HCT116 (cell line): ENCODE measurements around the gene F11. TPM values are rescaled to one million over a fixed set of nuclear protein-coding genes. Genes with fewer than 3 reads are reported as not detected.

ENCODE experiments used
- ATAC-seq: fragments of 200-7000 bp; cut with Tn5 transposase; 2 replicates; pipeline ENCODE4 v1.9.1; 2020; ENCODE audit warnings: mild to moderate bottlenecking, moderate library complexity
- BruUV-seq: library from RNA; stranded (reverse); fragments of 400-500 nt; replicated peaks from 2 replicates; lab custom pipeline; 2021; lab: Mats Ljungman, UMichigan
- CTCF ChIA-PET: fragments of 300-600 bp; sonication (Branson Sonifier 250); formaldehyde crosslinking; loops from one replicate; lab custom pipeline; 2021; ENCODE audit warnings: antibody characterized with exemption; lab: Charles Lee
- POLR2A ChIA-PET: fragments of 300-600, 350-600 bp; sonication (Branson Sonifier 250); formaldehyde crosslinking; loops from one replicate; lab custom pipeline; 2021; ENCODE audit warnings: antibody characterized with exemption; lab: Charles Lee
- RAD21 ChIA-PET, 2 experiments: fragments of 300-600 bp; sonication (Branson Sonifier 250); formaldehyde crosslinking; loops; one replicate each; lab custom pipeline; 2023; ENCODE audit warnings: low total read pairs in 2 of 2; ENCODE audit not compliant: uncharacterized antibody in 2 of 2, unreplicated experiment in 2 of 2, low non-redundant PET in 1 of 2; lab: Charles Lee
- DNase-seq: peaks from one replicate; pipeline ENCODE4 v3.0.0-alpha.2; 2010; ENCODE audit warnings: low read depth, low spot score
- H2AFZ ChIP-seq: fragments of 200-600 bp; shearing (Covaris generic), sonication (generic); 2 replicates; pipeline ENCODE4 v1.6.1; 2017; ENCODE audit warnings: low read depth, mixed run types, mixed read lengths, antibody characterized with exemption, low read length; ENCODE audit not compliant: poor library complexity, severe bottlenecking
- H3K27ac ChIP-seq: 2 replicates; pipeline ENCODE4 v1.5.1; 2012; ENCODE audit warnings: low read depth, low read length
- H3K27me3 ChIP-seq: fragments of 200-600 bp; sonication (generic); 2 replicates; pipeline ENCODE4 v1.6.1; 2016; ENCODE audit warnings: mixed run types, low read length, mixed read lengths; ENCODE audit not compliant: insufficient read depth
- H3K36me3 ChIP-seq, 2 experiments: fragments of 200-500 bp in 1 of 2; fragments of 200-600 bp in 1 of 2; sonication (Bioruptor generic) in 1 of 2; sonication (generic) in 1 of 2; 2 replicates each; pipeline versions ENCODE4 v1.5.1 to v1.6.1; 2014 to 2016; ENCODE audit warnings: low read length in 2 of 2, inconsistent platforms in 1 of 2, mixed read lengths in 1 of 2, mixed run types in 1 of 2; ENCODE audit not compliant: insufficient read depth in 2 of 2, control insufficient read depth in 1 of 2
- H3K4me1 ChIP-seq, 2 experiments: fragments of 200-600 bp in 1 of 2; sonication (generic) in 1 of 2; 2 replicates each; pipeline versions ENCODE4 v1.5.1 to v1.6.1; 2012 to 2017; ENCODE audit warnings: low read length in 2 of 2, inconsistent platforms in 1 of 2, mild to moderate bottlenecking in 1 of 2, mixed read lengths in 1 of 2, mixed run types in 1 of 2, moderate library complexity in 1 of 2; ENCODE audit not compliant: insufficient read depth in 2 of 2, control insufficient read depth in 1 of 2
- H3K4me2 ChIP-seq: fragments of 200-600 bp; sonication (generic); 2 replicates; pipeline ENCODE4 v1.6.1; 2017; ENCODE audit warnings: mixed run types, low read length, mixed read lengths
- H3K4me3 ChIP-seq, 2 experiments: fragments of 200-600 bp in 1 of 2; sonication (generic) in 1 of 2; replicated peaks in 1 of 2; 2 replicates each; pipeline ENCODE4 v1.5.1; 2011 to 2016; ENCODE audit warnings: low read length in 2 of 2, control low read depth in 1 of 2, low read depth in 1 of 2, mild to moderate bottlenecking in 1 of 2, mixed read lengths in 1 of 2, mixed run types in 1 of 2
- H3K79me2 ChIP-seq: fragments of 200-600 bp; sonication (generic); 2 replicates; pipeline ENCODE4 v1.6.1; 2017; ENCODE audit warnings: mild to moderate bottlenecking, mixed run types, low read length, moderate library complexity, mixed read lengths; ENCODE audit not compliant: insufficient read depth
- H3K9ac ChIP-seq: fragments of 200-600 bp; sonication (generic); 2 replicates; pipeline ENCODE4 v1.6.1; 2016; ENCODE audit warnings: low read length, mixed read lengths
- H3K9me2 ChIP-seq: fragments of 200-600 bp; sonication (generic), shearing (Covaris generic); 2 replicates; pipeline ENCODE4 v1.6.1; 2017; ENCODE audit warnings: mixed run types, mild to moderate bottlenecking, moderate library complexity; ENCODE audit not compliant: insufficient read depth
- H3K9me3 ChIP-seq, 2 experiments: fragments of 200-500 bp in 1 of 2; fragments of 200-600 bp in 1 of 2; sonication (Bioruptor generic) in 1 of 2; sonication (generic) in 1 of 2; 2 replicates each; pipeline ENCODE4 v1.6.1; 2014 to 2017; ENCODE audit warnings: low read length in 2 of 2, mixed read lengths in 2 of 2, inconsistent platforms in 1 of 2, low read depth in 1 of 2, mild to moderate bottlenecking in 1 of 2, mixed run types in 1 of 2, moderate library complexity in 1 of 2; ENCODE audit not compliant: control insufficient read depth in 1 of 2, insufficient read depth in 1 of 2
- H4K20me1 ChIP-seq: fragments of 200-600 bp; sonication (generic), shearing (Covaris generic); 2 replicates; pipeline ENCODE4 v1.6.1; 2017; ENCODE audit warnings: mixed run types, mild to moderate bottlenecking, moderate library complexity; ENCODE audit not compliant: insufficient read depth
- ATF3 ChIP-seq: IDR thresholded peaks from 2 replicates; pipeline ENCODE4 v1.6.1; 2012
- CBX3 ChIP-seq: IDR thresholded peaks from 2 replicates; pipeline ENCODE4 v1.6.1; 2012; ENCODE audit warnings: low read depth
- CEBPB ChIP-seq: IDR thresholded peaks from 2 replicates; pipeline ENCODE4 v1.6.1; 2012; ENCODE audit warnings: low read depth
- CTCF ChIP-seq, 3 experiments: fragments of 200-600 bp in 1 of 3; sonication (generic) in 1 of 3; IDR thresholded peaks in 2 of 3; conservative IDR thresholded peaks in 1 of 3; 2 replicates each; pipeline ENCODE4 v1.5.1; 2012 to 2017; ENCODE audit warnings: low read depth in 2 of 3, low read length in 2 of 3, antibody characterized with exemption in 1 of 3, borderline replicate concordance in 1 of 3, control low read depth in 1 of 3, mild to moderate bottlenecking in 1 of 3, mixed read lengths in 1 of 3, mixed run types in 1 of 3, moderate library complexity in 1 of 3; ENCODE audit not compliant: insufficient read depth in 1 of 3
- EGR1 ChIP-seq: IDR thresholded peaks from 2 replicates; pipeline ENCODE4 v1.6.1; 2012; ENCODE audit warnings: low read depth
- ELF1 ChIP-seq: IDR thresholded peaks from 2 replicates; pipeline ENCODE4 v1.6.1; 2012; ENCODE audit warnings: low read depth, borderline replicate concordance
- EZH2phosphoT487 ChIP-seq: fragments of 200-600 bp; IDR thresholded peaks from 2 replicates; pipeline ENCODE4 v1.6.1; 2018; ENCODE audit warnings: antibody characterized with exemption, borderline replicate concordance
- FOSL1 ChIP-seq: IDR thresholded peaks from 2 replicates; pipeline ENCODE4 v1.6.1; 2012; ENCODE audit warnings: low read depth
- JUND ChIP-seq: IDR thresholded peaks from 2 replicates; pipeline ENCODE4 v1.6.1; 2012
- MAX ChIP-seq: IDR thresholded peaks from 2 replicates; pipeline ENCODE4 v1.6.1; 2012
- POLR2A ChIP-seq: IDR thresholded peaks from 2 replicates; pipeline ENCODE4 v1.7.0; 2011; ENCODE audit warnings: borderline replicate concordance; ENCODE audit not compliant: insufficient read depth, insufficient read length; ENCODE audit errors: extremely low read depth
- POLR2AphosphoS5 ChIP-seq: IDR thresholded peaks from 2 replicates; pipeline ENCODE4 v1.6.1; 2011; ENCODE audit warnings: mild to moderate bottlenecking, low read depth, low read length, moderate library complexity
- REST ChIP-seq: IDR thresholded peaks from 2 replicates; pipeline ENCODE4 v1.6.1; 2012; ENCODE audit warnings: low read depth
- SIN3A ChIP-seq: IDR thresholded peaks from 2 replicates; pipeline ENCODE4 v1.6.1; 2012; ENCODE audit warnings: low read depth
- SP1 ChIP-seq: IDR thresholded peaks from 2 replicates; pipeline ENCODE4 v1.6.1; 2012; ENCODE audit warnings: low read depth
- SRF ChIP-seq: IDR thresholded peaks from 2 replicates; pipeline ENCODE4 v1.6.1; 2012; ENCODE audit warnings: low read depth
- YY1 ChIP-seq: IDR thresholded peaks from 2 replicates; pipeline ENCODE4 v1.6.1; 2011; ENCODE audit warnings: low read length, low read depth, moderate library complexity, mild to moderate bottlenecking; ENCODE audit not compliant: insufficient replicate concordance; ENCODE audit errors: extremely low read depth
- ZBTB33 ChIP-seq: IDR thresholded peaks from 2 replicates; pipeline ENCODE4 v1.6.1; 2011; ENCODE audit warnings: mild to moderate bottlenecking, low read length, moderate library complexity; ENCODE audit not compliant: insufficient replicate concordance; ENCODE audit errors: extremely low read depth
- ZFX ChIP-seq: fragments of 450-650 bp; IDR thresholded peaks from 2 replicates; pipeline ENCODE4 v1.6.1; 2017
- ZNF274 ChIP-seq: fragments of 200-500 bp; sonication (Bioruptor generic); IDR thresholded peaks from 2 replicates; pipeline ENCODE4 v1.6.1; 2014; ENCODE audit warnings: mild to moderate bottlenecking, low read depth, low read length, inconsistent platforms
- intact Hi-C: fragments of 100-400 bp; cut with micrococcal nuclease; formaldehyde crosslinking; loops from 2 replicates; pipeline ENCODE4 v1.10.0; 2022
- total RNA-seq: library from RNA; stranded (reverse); gene quantifications from one replicate; pipeline ENCODE4 v1.2.1, GENCODE V29; 2021; ENCODE audit not compliant: unreplicated experiment

F11 gene
- total RNA-seq, 1 experiment from 2014 or later: not detected

GRCh38 chr4:186236126-186236525, 29.9 kb upstream of the F11 start:
- ATAC-seq (no peak), DNase-seq (no peak)
- Histone ChIP-seq H2AFZ (no peak overlapping the region), H3K79me2 (no peaks in the 10 kb centered on the region), H3K4me1 (no peaks in the 10 kb centered on the region), H3K4me3 (no peak overlapping the region), H4K20me1 (no peaks in the 10 kb centered on the region), H3K27me3 (no peaks in the 10 kb centered on the region), H3K4me2 (no peak overlapping the region), H3K9me3 (no peaks in the 10 kb centered on the region), H3K36me3 (no peaks in the 10 kb centered on the region), H3K9me2 (no peaks in the 10 kb centered on the region), H3K9ac (no peak overlapping the region), H3K27ac (no peak overlapping the region)
- ChIA-PET CTCF (no interaction called here), POLR2A (no interaction called here), RAD21 (no interaction called here)
- TF ChIP-seq SRF: no peak
- no peak for TF ChIP-seq SIN3A
- no peak for TF ChIP-seq POLR2AphosphoS5
- TF ChIP-seq CBX3: no peak
- TF ChIP-seq SP1: no peak
- no peak for TF ChIP-seq REST
- TF ChIP-seq CTCF (IDR thresholded peaks at IDR 0.05 in 2 of 3, conservative IDR thresholded peaks at IDR 0.05 in 1 of 3; ENCODE audit: borderline replicate concordance in 1 of 3, insufficient read depth in 1 of 3, low read depth in 2 of 3, low read length in 2 of 3): no peak
- TF ChIP-seq CEBPB: no peak
- TF ChIP-seq ZNF274: no peak
- no peak for TF ChIP-seq FOSL1
- TF ChIP-seq EGR1: no peak
- no peak for TF ChIP-seq JUND
- no peak for TF ChIP-seq ELF1
- no peak for TF ChIP-seq EZH2phosphoT487
- no peak for TF ChIP-seq YY1
- no peak for TF ChIP-seq MAX
- TF ChIP-seq POLR2A: no peak
- no peak for TF ChIP-seq ZFX
- TF ChIP-seq ZBTB33: no peak
- no peak for TF ChIP-seq ATF3
- no TSS peak for BruUV-seq
- intact Hi-C loops: no loop called here
